GM12878 (cell line): ENCODE data around the gene PDE9A. TPM values are rescaled to one million over a fixed set of nuclear protein-coding genes. Genes with fewer than 3 reads are reported as not detected.

Experiments used
- ATAC-seq: fragments of 200-7000 bp; cut with Tn5 transposase; 3 replicates; pipeline ENCODE4 v1.9.1; 2020; ENCODE audit warnings: mild to moderate bottlenecking, moderate library complexity
- BruUV-seq: library from RNA; stranded (reverse); fragments of 400-500 nt; replicated peaks from 2 replicates; lab custom pipeline; 2021; lab: Mats Ljungman, UMichigan
- CTCF ChIA-PET: fragments of 300-600 bp; sonication (Branson Sonifier 250); formaldehyde crosslinking; extraction: SDS; loops from one replicate; lab custom pipeline; 2021; ENCODE audit warnings: inconsistent platforms; lab: Yijun Ruan, JAX
- POLR2A ChIA-PET: fragments of 350-600 bp; formaldehyde crosslinking; extraction: SDS; loops from one replicate; lab custom pipeline; 2021; ENCODE audit warnings: inconsistent platforms; lab: Charles Lee
- RAD21 ChIA-PET: fragments of 300-600 bp; sonication (Branson Sonifier 250); formaldehyde crosslinking; loops from one replicate; lab custom pipeline; 2023; ENCODE audit warnings: antibody characterized with exemption; ENCODE audit not compliant: unreplicated experiment; lab: Charles Lee
- SMC1A ChIA-PET: fragments of 300-600 bp; sonication (Branson Sonifier 250); formaldehyde crosslinking; loops from one replicate; lab custom pipeline; 2023; ENCODE audit not compliant: unreplicated experiment, uncharacterized antibody; lab: Charles Lee
- DNase-seq: peaks from one replicate; pipeline ENCODE4 v3.0.0-alpha.2; 2011; ENCODE audit warnings: low read depth, low spot score
- FAIRE-seq: peaks from 3 replicates; lab custom pipeline; 2011; peaks lifted over from hg19 to GRCh38; lab: Jason Lieb, UNC
- H2AFZ ChIP-seq: 2 replicates; pipeline ENCODE4 v1.6.0; 2011; ENCODE audit warnings: low read depth, low read length, control low read depth; ENCODE audit not compliant: control insufficient read depth
- H3K27ac ChIP-seq: 2 replicates; pipeline ENCODE4 v1.5.1; 2011; ENCODE audit warnings: control low read depth; ENCODE audit not compliant: control insufficient read depth, insufficient read depth
- H3K27me3 ChIP-seq, 2 experiments: replicated peaks in 1 of 2; 2 replicates each; pipeline versions ENCODE4 v1.6.0 to v1.6.1; 2011; ENCODE audit warnings: low read length in 1 of 2; ENCODE audit not compliant: control insufficient read depth in 2 of 2, insufficient read depth in 2 of 2
- H3K36me3 ChIP-seq, 2 experiments: 2 replicates each; pipeline ENCODE4 v1.5.1; 2011; ENCODE audit warnings: low read length in 1 of 2; ENCODE audit not compliant: control insufficient read depth in 2 of 2, insufficient read depth in 2 of 2
- H3K4me1 ChIP-seq: 2 replicates; pipeline ENCODE4 v1.6.1; 2011; ENCODE audit warnings: mild to moderate bottlenecking, low read length, moderate library complexity, mixed read lengths; ENCODE audit not compliant: control insufficient read depth, insufficient read depth
- H3K4me2 ChIP-seq: 2 replicates; pipeline ENCODE4 v1.6.0; 2011; ENCODE audit warnings: control low read depth; ENCODE audit not compliant: control insufficient read depth, insufficient read depth
- H3K4me3 ChIP-seq: fragments of 200-600 bp; sonication (generic); 2 replicates; pipeline ENCODE4 v1.5.1; 2016
- H3K79me2 ChIP-seq: 2 replicates; pipeline ENCODE4 v1.6.0; 2011; ENCODE audit warnings: low read length; ENCODE audit not compliant: control insufficient read depth, insufficient read depth
- H3K9ac ChIP-seq: 2 replicates; pipeline ENCODE4 v1.8.0; 2011; ENCODE audit warnings: low read length, control low read depth, mixed read lengths; ENCODE audit not compliant: control insufficient read depth, insufficient read depth
- H3K9me3 ChIP-seq: replicated peaks from 3 replicates; pipeline ENCODE4 v1.5.1; 2011; ENCODE audit warnings: mild to moderate bottlenecking, low read length; ENCODE audit not compliant: control insufficient read depth, insufficient read depth
- H4K20me1 ChIP-seq: 2 replicates; pipeline ENCODE4 v1.6.0; 2011; ENCODE audit not compliant: control insufficient read depth, insufficient read depth
- BCL11A ChIP-seq: IDR thresholded peaks from 2 replicates; pipeline ENCODE4 v1.6.1; 2011; ENCODE audit warnings: low read depth, low read length
- CBX5 ChIP-seq: sonication (generic); IDR thresholded peaks from 2 replicates; pipeline ENCODE4 v1.6.1; 2016; ENCODE audit warnings: low read depth, moderate library complexity, mild to moderate bottlenecking, inconsistent platforms
- ELK1 ChIP-seq: IDR thresholded peaks from 2 replicates; pipeline ENCODE4 v1.6.1; 2012; ENCODE audit warnings: low read depth, low read length, improper control_type of control experiment
- ESRRA ChIP-seq: IDR thresholded peaks from 2 replicates; pipeline ENCODE4 v1.6.1; 2012; ENCODE audit warnings: mild to moderate bottlenecking, low read length, improper control_type of control experiment
- EZH2 ChIP-seq: IDR thresholded peaks from 2 replicates; pipeline ENCODE4 v1.6.1; 2012; ENCODE audit warnings: low read depth, mild to moderate bottlenecking, control low read depth, inconsistent platforms, low read length, borderline replicate concordance; ENCODE audit not compliant: control insufficient read depth
- GATAD2B ChIP-seq: fragments of 450-650 bp; conservative IDR thresholded peaks from 2 replicates; pipeline ENCODE4 v1.6.1; 2017; ENCODE audit warnings: low read depth, mild to moderate bottlenecking, moderate library complexity
- HCFC1 ChIP-seq: fragments of 150-350 bp; IDR thresholded peaks from 2 replicates; pipeline ENCODE4 v1.6.1; 2014; ENCODE audit warnings: low read length
- HDAC6 ChIP-seq: fragments of 200-600 bp; sonication (generic); IDR thresholded peaks from one replicate; pipeline ENCODE4 v1.8.0; 2017; ENCODE audit warnings: antibody characterized with exemption; ENCODE audit not compliant: unreplicated experiment
- IRF3 ChIP-seq: fragments of 450-650 bp; IDR thresholded peaks from 2 replicates; pipeline ENCODE4 v1.6.1; 2014; ENCODE audit warnings: mild to moderate bottlenecking
- IRF4 ChIP-seq: IDR thresholded peaks from 2 replicates; pipeline ENCODE4 v1.6.1; 2011; ENCODE audit warnings: low read depth, low read length
- KAT2A ChIP-seq: conservative IDR thresholded peaks from 2 replicates; pipeline ENCODE4 v1.6.1; 2011; ENCODE audit warnings: low read depth, low read length; ENCODE audit not compliant: control insufficient read depth
- MAX ChIP-seq: IDR thresholded peaks from 2 replicates; pipeline ENCODE4 v1.6.1; 2012; ENCODE audit warnings: low read depth, low read length, improper control_type of control experiment
- PAX5 ChIP-seq: IDR thresholded peaks from 2 replicates; pipeline ENCODE4 v1.6.1; 2011; ENCODE audit warnings: low read depth, low read length, borderline replicate concordance
- SP1 ChIP-seq: IDR thresholded peaks from one replicate; pipeline ENCODE4 v1.6.1; 2011; ENCODE audit warnings: low read depth, low read length
- TAF1 ChIP-seq: IDR thresholded peaks from 2 replicates; pipeline ENCODE4 v1.6.1; 2011; ENCODE audit warnings: mild to moderate bottlenecking, low read depth, low read length, borderline replicate concordance
- TBL1XR1 ChIP-seq: IDR thresholded peaks from 2 replicates; pipeline ENCODE4 v1.6.1; 2012; ENCODE audit warnings: low read depth, low read length, improper control_type of control experiment
- WRNIP1 ChIP-seq: IDR thresholded peaks from 2 replicates; pipeline ENCODE4 v1.6.1; 2011; ENCODE audit warnings: low read depth, low read length, improper control_type of control experiment, borderline replicate concordance
- ZBED1 ChIP-seq: IDR thresholded peaks from 2 replicates; pipeline ENCODE4 v1.6.1; 2016; ENCODE audit warnings: borderline replicate concordance
- ZNF207 ChIP-seq: fragments of 450-650 bp; IDR thresholded peaks from 2 replicates; pipeline ENCODE4 v1.6.1; 2014; ENCODE audit warnings: antibody characterized with exemption, mild to moderate bottlenecking, borderline replicate concordance
- WGBS: methylation state at CpG from one replicate; pipeline ENCODE4 v1.1.6; 2016; ENCODE audit warnings: low lambda C conversion rate; ENCODE audit not compliant: insufficient replicate concordance, insufficient coverage; ENCODE audit errors: missing lambda C conversion rate; 5-methylcytosine and 5-hydroxymethylcytosine counted together
- in situ Hi-C: fragments of 300-500 bp; cut with MboI; formaldehyde crosslinking; loops from 9 replicates; pipeline ENCODE4 v1.14.3; 2018; ENCODE audit warnings: mixed read lengths
- intact Hi-C: fragments of 100-400 bp; cut with micrococcal nuclease; formaldehyde crosslinking; loops from one replicate; pipeline ENCODE4 v1.14.2; 2022; ENCODE audit not compliant: unreplicated experiment
- polyA plus RNA-seq, 11 experiments: library from polyadenylated mRNA; depleted of rRNA in 4 of 11; unstranded in 6 of 11; stranded (reverse) in 5 of 11; fragments of >200 nt; fragmentation: Nextera tagmentation in 4 of 11; fragmentation: Illumina TruSeq in 1 of 11; extraction: Ambion mirVana in 4 of 11; extraction: Trizol in 1 of 11; gene quantifications; 1 replicate in 1 of 11; 2 replicates in 10 of 11; pipeline versions ENCODE4 v1.2.1 to v1.2.3, GENCODE V29; 2011 to 2016; ENCODE audit warnings: inconsistent platforms in 2 of 11, missing spikeins in 2 of 11, low read depth in 1 of 11
- total RNA-seq, 4 experiments: library from RNA; depleted of rRNA in 3 of 4; stranded (reverse); fragments of >200 nt in 3 of 4; fragmentation: Illumina TruSeq in 1 of 4; extraction: Trizol in 1 of 4; gene quantifications; 2 replicates each; pipeline versions ENCODE4 v1.2.1 to v1.2.3, GENCODE V29; 2013 to 2021

PDE9A gene
- total and polyA plus RNA-seq, 10 of the 15 experiments (the other 5 are each of a cell fraction or from before 2014, with no cell fraction given): 0.08 to 0.45 (median 0.20) TPM; not detected in 1

- ChIA-PET RAD21 (no interaction called here), CTCF (no interaction called here), SMC1A (no interaction called here), POLR2A (no interaction called here)
- Histone ChIP-seq H2AFZ (no peak overlapping the region), H3K4me2 (no peak overlapping the region), H4K20me1 (no peaks in the 10 kb centered on the region), H3K27ac (no peak overlapping the region), H3K79me2 (no peaks in the 10 kb centered on the region), H3K4me1 (no peaks in the 10 kb centered on the region), H3K27me3 (peaks cover 0 to 3% of the 10 kb centered on the region in 2 experiments; a peak in 2 of 4 replicates), H3K9ac (no peak overlapping the region), H3K4me3 (no peak overlapping the region), H3K36me3 (no peaks in the 10 kb centered on the region), H3K9me3 (no peaks in the 10 kb centered on the region; the same call in 2 of the 3 replicates)
- 52% methylated on average over 9 of the region's 9 CpGs for WGBS
- ATAC-seq (no peak), DNase-seq (no peak), FAIRE-seq (no peak)
- BruUV-seq: no TSS peak
- in situ Hi-C loops (no loop called here), intact Hi-C loops (no loop called here)
- no peak for TF ChIP-seq TAF1
- TF ChIP-seq PAX5: no peak
- TF ChIP-seq BCL11A: no peak
- TF ChIP-seq ESRRA: no peak
- no peak for TF ChIP-seq ELK1
These were observed 111.0 kb downstream of the PDE9A start for GRCh38 chr21:42764443-42764760.

GRCh38 chr21:42764883-42765282 lies 111.5 kb downstream of the PDE9A start:
- H3K4me1 ChIP-seq: no peaks in the 10 kb centered on the region
- no peak overlapping the region for H3K9ac ChIP-seq
- H3K27me3 ChIP-seq: peaks cover 0 to 3% of the 10 kb centered on the region in 2 experiments; a peak in 2 of 4 replicates
- ChIA-PET RAD21 (no interaction called here), SMC1A (no interaction called here), CTCF (no interaction called here), POLR2A (no interaction called here)
- no peak overlapping the region for H3K4me2 ChIP-seq
- no peak for DNase-seq
- no TSS peak for BruUV-seq
- no peak for FAIRE-seq
- 0% methylated on average over 1 of the region's 1 CpG for WGBS
- no peaks in the 10 kb centered on the region for H4K20me1 ChIP-seq
- H3K36me3 ChIP-seq: no peaks in the 10 kb centered on the region
- intact Hi-C loops (no loop called here), in situ Hi-C loops (no loop called here)
- H3K27ac ChIP-seq: no peak overlapping the region
- H3K4me3 ChIP-seq: no peak overlapping the region
- H3K9me3 ChIP-seq: no peaks in the 10 kb centered on the region; the same call in 2 of the 3 replicates
- TF ChIP-seq ZBED1 (no peak), IRF3 (no peak), HCFC1 (no peak), ZNF207 (no peak), CBX5 (no peak), GATAD2B (no peak), HDAC6 (no peak), MAX (no peak), WRNIP1 (no peak), EZH2 (no peak), IRF4 (no peak), SP1 (no peak), KAT2A (no peak), TBL1XR1 (no peak)
- H2AFZ ChIP-seq: no peak overlapping the region
- no peaks in the 10 kb centered on the region for H3K79me2 ChIP-seq
- ATAC-seq: no peak
